ENCODE results near the gene PEAK3. TPM values are rescaled to one million over a fixed set of nuclear protein-coding genes. Genes with fewer than 3 reads are reported as not detected.

The PEAK3 gene
- total and polyA plus RNA-seq, 12 donors, result 0.05 to 3.2 (median 1.2) TPM; not detected in 1

DNA sequence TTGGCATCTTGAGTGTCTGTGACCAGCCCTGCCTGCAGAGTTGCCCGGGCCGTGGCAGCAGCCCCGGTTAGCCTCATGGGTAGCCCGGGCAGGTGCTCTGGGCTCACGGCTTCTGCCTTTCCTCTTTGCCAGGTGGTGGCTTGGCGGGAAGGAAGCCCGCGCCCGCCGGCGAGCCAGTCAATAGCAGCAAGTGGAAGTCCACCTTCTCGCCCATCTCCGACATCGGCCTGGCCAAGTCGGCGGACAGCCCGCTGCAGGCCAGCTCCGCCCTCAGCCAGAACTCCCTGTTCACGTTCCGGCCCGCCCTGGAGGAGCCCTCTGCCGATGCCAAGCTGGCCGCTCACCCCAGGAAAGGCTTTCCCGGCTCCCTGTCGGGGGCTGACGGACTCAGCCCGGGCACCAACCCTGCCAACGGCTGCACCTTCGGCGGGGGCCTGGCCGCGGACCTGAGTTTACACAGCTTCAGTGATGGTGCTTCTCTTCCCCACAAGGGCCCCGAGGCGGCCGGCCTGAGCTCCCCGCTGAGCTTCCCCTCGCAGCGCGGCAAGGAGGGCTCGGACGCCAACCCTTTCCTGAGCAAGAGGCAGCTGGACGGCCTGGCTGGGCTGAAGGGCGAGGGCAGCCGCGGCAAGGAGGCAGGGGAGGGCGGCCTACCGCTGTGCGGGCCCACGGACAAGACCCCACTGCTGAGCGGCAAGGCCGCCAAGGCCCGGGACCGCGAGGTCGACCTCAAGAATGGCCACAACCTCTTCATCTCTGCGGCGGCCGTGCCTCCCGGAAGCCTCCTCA, 55.7 kb downstream of the PEAK3 start:
- 92 to 93% (median 93%) methylated on average over 24 to 59 of the region's 59 CpGs for WGBS, 4 donors
- DNase-seq, result no peak
- intact Hi-C loops (cut with DNase I), result no loop called here
- Histone ChIP-seq H3K36me3 (replicated peaks in 1 of 2) (peaks cover 0 to 76% of the 10 kb centered on the region in 2 donors), H3K27ac (no peak overlapping the region), H3K27me3 (no peaks in the 10 kb centered on the region), H3K4me3 (no peak overlapping the region), H3K4me1 (replicated peaks in 1 of 2) (peaks cover 8 to 13% of the 10 kb centered on the region in 2 donors), H3K9me3 (replicated peaks in 1 of 3) (no peaks in the 10 kb centered on the region)
- TF ChIP-seq POLR2A (IDR thresholded peaks at IDR 0.05), result no peak
- TF ChIP-seq, protein P1, sequence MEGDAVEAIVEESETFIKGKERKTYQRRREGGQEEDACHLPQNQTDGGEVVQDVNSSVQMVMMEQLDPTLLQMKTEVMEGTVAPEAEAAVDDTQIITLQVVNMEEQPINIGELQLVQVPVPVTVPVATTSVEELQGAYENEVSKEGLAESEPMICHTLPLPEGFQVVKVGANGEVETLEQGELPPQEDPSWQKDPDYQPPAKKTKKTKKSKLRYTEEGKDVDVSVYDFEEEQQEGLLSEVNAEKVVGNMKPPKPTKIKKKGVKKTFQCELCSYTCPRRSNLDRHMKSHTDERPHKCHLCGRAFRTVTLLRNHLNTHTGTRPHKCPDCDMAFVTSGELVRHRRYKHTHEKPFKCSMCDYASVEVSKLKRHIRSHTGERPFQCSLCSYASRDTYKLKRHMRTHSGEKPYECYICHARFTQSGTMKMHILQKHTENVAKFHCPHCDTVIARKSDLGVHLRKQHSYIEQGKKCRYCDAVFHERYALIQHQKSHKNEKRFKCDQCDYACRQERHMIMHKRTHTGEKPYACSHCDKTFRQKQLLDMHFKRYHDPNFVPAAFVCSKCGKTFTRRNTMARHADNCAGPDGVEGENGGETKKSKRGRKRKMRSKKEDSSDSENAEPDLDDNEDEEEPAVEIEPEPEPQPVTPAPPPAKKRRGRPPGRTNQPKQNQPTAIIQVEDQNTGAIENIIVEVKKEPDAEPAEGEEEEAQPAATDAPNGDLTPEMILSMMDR (IDR thresholded peaks at IDR 0.05), result no peak

DNA sequence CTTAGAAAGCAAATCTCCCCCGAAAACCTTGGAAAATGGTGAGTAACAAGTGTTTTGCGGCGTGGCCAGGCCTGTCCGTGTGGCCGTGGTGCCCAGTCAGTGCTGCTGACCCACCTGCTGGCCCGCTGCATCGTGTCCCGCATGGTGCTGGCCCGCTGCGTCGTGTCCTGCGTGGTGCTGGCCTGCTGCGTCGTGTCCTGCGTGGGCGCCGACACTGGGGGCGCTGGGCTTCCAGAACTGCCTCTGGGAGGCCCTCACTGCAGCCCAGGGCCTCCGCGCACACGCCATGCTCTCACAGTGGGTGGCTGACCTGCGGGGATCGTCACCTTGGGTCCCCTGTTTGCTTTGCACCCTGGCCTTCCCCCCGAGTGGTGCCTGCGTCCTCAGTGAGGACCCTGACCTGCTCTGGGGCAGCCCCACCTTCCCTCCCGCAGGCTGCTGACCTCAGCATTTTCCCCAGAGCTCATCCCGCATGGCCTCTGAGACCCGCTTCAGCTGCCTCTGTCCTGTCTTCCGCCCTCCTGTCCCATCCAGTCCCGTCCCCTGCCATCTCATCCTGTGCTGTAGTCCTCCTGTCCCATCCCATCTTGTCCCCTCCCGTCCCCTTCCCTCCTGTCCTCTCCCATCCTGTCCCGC, 56.4 kb downstream of the PEAK3 start:
- DNase-seq, result no peak
- Histone ChIP-seq H3K9me3 (replicated peaks in 1 of 3) (no peaks in the 10 kb centered on the region), H3K36me3 (replicated peaks in 1 of 2) (peaks cover 0 to 75% of the 10 kb centered on the region in 2 donors), H3K4me3 (no peak overlapping the region), H3K4me1 (replicated peaks in 1 of 2) (peaks cover 10 to 16% of the 10 kb centered on the region in 2 donors), H3K27me3 (no peaks in the 10 kb centered on the region), H3K27ac (no peak overlapping the region)
- intact Hi-C loops (cut with DNase I), result no loop called here
- TF ChIP-seq POLR2A (IDR thresholded peaks at IDR 0.05), result no peak
- WGBS, 4 donors, result 95 to 97% (median 96%) methylated on average over 17 to 32 of the region's 32 CpGs

DNA sequence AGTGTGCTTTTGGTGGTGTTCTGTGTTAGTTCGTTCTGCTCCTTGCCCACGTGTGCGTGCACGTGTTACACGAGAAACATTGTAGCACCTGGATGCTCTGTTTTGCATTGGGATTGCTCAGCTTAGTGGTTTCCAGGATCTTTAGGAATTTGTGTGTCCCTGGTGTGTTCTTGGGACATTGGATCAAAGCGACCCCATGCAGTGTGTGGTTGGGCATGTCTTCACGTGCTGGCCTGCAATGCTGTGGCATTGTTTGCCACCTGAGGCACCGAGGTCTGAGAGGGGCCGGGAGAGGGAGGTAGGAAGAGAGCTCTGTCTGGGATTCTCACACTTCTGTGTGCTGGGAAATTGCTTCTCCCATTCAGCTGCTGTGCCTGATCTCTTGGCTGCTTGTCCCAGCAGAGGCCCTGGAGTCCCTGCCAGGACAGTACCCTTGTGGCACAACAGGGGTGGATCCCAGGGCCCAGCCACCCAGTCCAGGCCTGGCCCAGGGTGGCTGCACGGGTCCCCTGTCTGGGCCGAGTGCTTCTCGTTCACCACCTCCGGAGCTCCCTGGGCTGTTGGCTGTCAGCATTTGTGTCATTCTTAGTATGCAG, 57.1 kb downstream of the PEAK3 start:
- 81 to 92% (median 86%) methylated on average over 11 to 13 of the region's 13 CpGs for WGBS, 4 donors
- no peaks in the 10 kb centered on the region for H3K27me3 ChIP-seq
- peaks cover 10 to 18% of the 10 kb centered on the region in 2 donors for H3K4me1 ChIP-seq (replicated peaks in 1 of 2)
- intact Hi-C loops (cut with DNase I), result no loop called here
- H3K27ac ChIP-seq, result no peak overlapping the region
- H3K36me3 ChIP-seq (replicated peaks in 1 of 2), result peaks cover 0 to 75% of the 10 kb centered on the region in 2 donors
- TF ChIP-seq POLR2A (IDR thresholded peaks at IDR 0.05), result no peak
- TF ChIP-seq, protein P1 (IDR thresholded peaks at IDR 0.05), result no peak
- H3K9me3 ChIP-seq (replicated peaks in 1 of 3), result no peaks in the 10 kb centered on the region
- no peak for DNase-seq
- no peak overlapping the region for H3K4me3 ChIP-seq

MicroRNAs within 50 kb of the gene (microRNA counts, 767-probe panel; counts per million panel counts)
- 0 counts per million in 2 donors for microRNA hsa-miR-1227

Small RNA genes lying within 50 kb of the gene (microRNA-seq; reads per million reads assigned to microRNA genes)
- gene MIR1227 (1.1 to 9.1 (median 1.3) reads per million in 3 donors), gene MIR4321 (0 reads per million in 3 donors)

Small RNA genes lying within 50 kb of the gene (small RNA-seq; reads per million reads assigned to genes)
- gene MIR1227, result 0.17 to 0.24 reads per million in 2 donors

Other genes starting within 250 kb of the PEAK3 start
- gene MKNK2, start 230.9 kb downstream of the PEAK3 start, total RNA-seq, result 100 to 1,000 TPM in 8 of 9 donors, 10 to 100 TPM in 1; 25.5 to 440 (median 171) TPM
- gene MKNK2, start 230.9 kb downstream of the PEAK3 start, polyA plus RNA-seq, result 100 to 1,000 TPM in 2 of 3 donors, 10 to 100 TPM in 1; 30.4 to 238 (median 140) TPM
- 10 to 100 TPM in 8 of 9 donors, 1 to 10 TPM in 1; 5.5 to 54.0 (median 45.0) TPM for gene MOB3A, start 185.8 kb downstream of the PEAK3 start, total RNA-seq
- 10 to 100 TPM; 13.6 to 22.4 (median 16.0) TPM for gene MOB3A, start 185.8 kb downstream of the PEAK3 start, polyA plus RNA-seq
- 1 to 10 TPM in 7 of 9 donors, under 1 TPM in 2; 0.69 to 8.7 (median 2.3) TPM for gene IZUMO4, start 185.3 kb downstream of the PEAK3 start, total RNA-seq
- 10 to 100 TPM in 2 of 3 donors, 1 to 10 TPM in 1; 2.6 to 24.6 (median 17.4) TPM for gene IZUMO4, start 185.3 kb downstream of the PEAK3 start, polyA plus RNA-seq
- gene AP3D1, start 130.6 kb downstream of the PEAK3 start, total RNA-seq, result 100 to 1,000 TPM in 8 of 9 donors, 10 to 100 TPM in 1; 51.3 to 193 (median 122) TPM
- gene AP3D1, start 130.6 kb downstream of the PEAK3 start, polyA plus RNA-seq, result 100 to 1,000 TPM in 2 of 3 donors, 10 to 100 TPM in 1; 88.7 to 133 (median 120) TPM
- 10 to 100 TPM in 7 of 9 donors, 1 to 10 TPM in 2; 4.2 to 98.9 (median 16.4) TPM for gene DOT1L, start 118.2 kb downstream of the PEAK3 start, total RNA-seq
- gene DOT1L, start 118.2 kb downstream of the PEAK3 start, polyA plus RNA-seq, result 10 to 100 TPM in 2 of 3 donors, 1 to 10 TPM in 1; 6.8 to 39.2 (median 13.6) TPM
- 10 to 100 TPM; 58.1 to 89.5 (median 72.1) TPM for gene PLEKHJ1, start 45.8 kb downstream of the PEAK3 start, total RNA-seq
- 10 to 100 TPM; 18.1 to 82.9 (median 69.7) TPM for gene PLEKHJ1, start 45.8 kb downstream of the PEAK3 start, polyA plus RNA-seq
- 10 to 100 TPM in 8 of 9 donors, 1 to 10 TPM in 1; 8.8 to 64.3 (median 27.0) TPM for gene SF3A2, start 45.4 kb downstream of the PEAK3 start, total RNA-seq
- 100 to 1,000 TPM in 1 of 3 donors, 10 to 100 TPM in 1, 1 to 10 TPM in 1; 3.9 to 110 (median 52.7) TPM for gene SF3A2, start 45.4 kb downstream of the PEAK3 start, polyA plus RNA-seq
- gene AMH, start 32.9 kb downstream of the PEAK3 start, total RNA-seq, result 1 to 10 TPM in 2 of 9 donors, under 1 TPM in 4, not detected in 3; 0.36 to 1.5 (median 0.68) TPM
- 1 to 10 TPM in 2 of 3 donors, not detected in 1; 1.8 to 4.6 TPM for gene AMH, start 32.9 kb downstream of the PEAK3 start, polyA plus RNA-seq
- 1 to 10 TPM in 1 of 9 donors, under 1 TPM in 2, not detected in 6; 0.54 to 1.2 (median 0.84) TPM for gene JSRP1, start 25.8 kb downstream of the PEAK3 start, total RNA-seq
- 1 to 10 TPM in 1 of 3 donors, under 1 TPM in 2; 0.71 to 1.1 (median 0.82) TPM for gene JSRP1, start 25.8 kb downstream of the PEAK3 start, polyA plus RNA-seq
- under 1 TPM in 1 of 9 donors, not detected in 8; 0.11 TPM for gene LINGO3, start 26.0 kb upstream of the PEAK3 start, total RNA-seq
- not detected for gene LINGO3, start 26.0 kb upstream of the PEAK3 start, polyA plus RNA-seq
- 100 to 1,000 TPM in 3 of 9 donors, 10 to 100 TPM in 6; 50.5 to 122 (median 74.6) TPM for gene LSM7, start 46.4 kb upstream of the PEAK3 start, total RNA-seq
- gene LSM7, start 46.4 kb upstream of the PEAK3 start, polyA plus RNA-seq, result 100 to 1,000 TPM in 2 of 3 donors, 10 to 100 TPM in 1; 24.1 to 355 (median 341) TPM
- 10 to 100 TPM; 12.3 to 71.0 (median 28.6) TPM for gene SPPL2B, start 46.5 kb upstream of the PEAK3 start, total RNA-seq
- 100 to 1,000 TPM in 1 of 3 donors, 10 to 100 TPM in 1, 1 to 10 TPM in 1; 3.9 to 208 (median 72.9) TPM for gene SPPL2B, start 46.5 kb upstream of the PEAK3 start, polyA plus RNA-seq
- gene TMPRSS9, start 78.1 kb upstream of the PEAK3 start, total RNA-seq, result 1 to 10 TPM in 6 of 9 donors, under 1 TPM in 3; 0.32 to 1.7 (median 1.4) TPM
- under 1 TPM; 0.37 to 0.81 (median 0.40) TPM for gene TMPRSS9, start 78.1 kb upstream of the PEAK3 start, polyA plus RNA-seq
- 100 to 1,000 TPM in 5 of 9 donors, 10 to 100 TPM in 4; 59.6 to 198 (median 122) TPM for gene TIMM13, start 145.4 kb upstream of the PEAK3 start, total RNA-seq
- 10 to 100 TPM; 32.7 to 96.0 (median 80.1) TPM for gene TIMM13, start 145.4 kb upstream of the PEAK3 start, polyA plus RNA-seq
- gene LMNB2, start 174.8 kb upstream of the PEAK3 start, total RNA-seq, result 10 to 100 TPM; 13.0 to 34.9 (median 21.1) TPM
- gene LMNB2, start 174.8 kb upstream of the PEAK3 start, polyA plus RNA-seq, result 10 to 100 TPM in 2 of 3 donors, 1 to 10 TPM in 1; 8.8 to 24.9 (median 16.1) TPM
- 100 to 1,000 TPM in 2 of 9 donors, 10 to 100 TPM in 7; 14.1 to 119 (median 63.6) TPM for gene GADD45B, start 194.0 kb upstream of the PEAK3 start, total RNA-seq
- 100 to 1,000 TPM in 1 of 3 donors, 10 to 100 TPM in 2; 18.3 to 132 (median 81.2) TPM for gene GADD45B, start 194.0 kb upstream of the PEAK3 start, polyA plus RNA-seq